Thyroid gland (tissue), 4 donors: ENCODE results near the gene NABP1. TPM values are rescaled to one million over a fixed set of nuclear protein-coding genes. Genes with fewer than 3 reads are reported as not detected.
A peak's percentile ranks its signal among the peaks of the same experiment; 100 is the strongest.

Experiments used
- DNase-seq, 2 donors: peaks; one replicate each; pipeline ENCODE4 v3.0.0-alpha.2; 2019
- H3K27ac ChIP-seq, 3 donors: fragments of 200-600 bp; sonication (generic); 1 replicate in 2 of 3; 2 replicates in 1 of 3; pipeline ENCODE4 v1.5.1; 2016 to 2019; ENCODE audit warnings: mild to moderate bottlenecking in 1 of 3, moderate library complexity in 1 of 3
- H3K27me3 ChIP-seq: fragments of 200-600 bp; sonication (generic); one replicate; pipeline ENCODE4 v1.5.1; 2019
- H3K36me3 ChIP-seq, 2 donors: fragments of 200-600 bp; sonication (generic); one replicate each; pipeline ENCODE4 v1.5.1; 2016 to 2019
- H3K4me1 ChIP-seq, 2 donors: fragments of 200-600 bp; sonication (generic); one replicate each; pipeline ENCODE4 v1.5.1; 2017 to 2019
- H3K4me3 ChIP-seq, 3 donors: fragments of 200-600 bp; sonication (generic); replicated peaks in 1 of 3; 1 replicate in 2 of 3; 2 replicates in 1 of 3; pipeline ENCODE4 v1.5.1; 2016; ENCODE audit warnings: mild to moderate bottlenecking in 1 of 3
- H3K9me3 ChIP-seq: fragments of 200-600 bp; sonication (generic); one replicate; pipeline ENCODE4 v1.5.1; 2017
- POLR2A ChIP-seq, 2 donors: fragments of 450-650 bp; IDR thresholded peaks; one replicate each; pipeline ENCODE4 v1.6.1; 2017; ENCODE audit warnings: antibody characterized with exemption in 2 of 2, mild to moderate bottlenecking in 2 of 2, moderate library complexity in 1 of 2
- WGBS, 2 donors: methylation state at CpG; one replicate each; pipeline ENCODE4 v1.1.5; 2017; 5-methylcytosine and 5-hydroxymethylcytosine counted together
- intact Hi-C: fragments of 100-400 bp; cut with DNase I; formaldehyde crosslinking; loops from one replicate; pipeline ENCODE4 v1.15.1; 2023
- total RNA-seq, 4 donors: library from RNA; depleted of rRNA; stranded (reverse); fragments of >200 nt; gene quantifications; one replicate each; pipeline ENCODE4 v1.2.3, GENCODE V29; 2016
- TF ChIP-seq, protein P1 (sequence below), 6 experiments: fragments of 200-600 bp in 3 of 6; fragments of 450-650 bp in 3 of 6; sonication (generic) in 3 of 6; IDR thresholded peaks; one replicate each; pipeline ENCODE4 v1.5.1; 2016 to 2019; ENCODE audit warnings: antibody characterized with exemption in 6 of 6, mild to moderate bottlenecking in 2 of 6, inconsistent platforms in 1 of 6, moderate library complexity in 1 of 6

NABP1 gene, protein sequence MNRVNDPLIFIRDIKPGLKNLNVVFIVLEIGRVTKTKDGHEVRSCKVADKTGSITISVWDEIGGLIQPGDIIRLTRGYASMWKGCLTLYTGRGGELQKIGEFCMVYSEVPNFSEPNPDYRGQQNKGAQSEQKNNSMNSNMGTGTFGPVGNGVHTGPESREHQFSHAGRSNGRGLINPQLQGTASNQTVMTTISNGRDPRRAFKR
- total RNA-seq: 10 to 100 TPM in 1 of 4 donors, 1 to 10 TPM in 3; 5.7 to 28.6 (median 7.9) TPM

DNA sequence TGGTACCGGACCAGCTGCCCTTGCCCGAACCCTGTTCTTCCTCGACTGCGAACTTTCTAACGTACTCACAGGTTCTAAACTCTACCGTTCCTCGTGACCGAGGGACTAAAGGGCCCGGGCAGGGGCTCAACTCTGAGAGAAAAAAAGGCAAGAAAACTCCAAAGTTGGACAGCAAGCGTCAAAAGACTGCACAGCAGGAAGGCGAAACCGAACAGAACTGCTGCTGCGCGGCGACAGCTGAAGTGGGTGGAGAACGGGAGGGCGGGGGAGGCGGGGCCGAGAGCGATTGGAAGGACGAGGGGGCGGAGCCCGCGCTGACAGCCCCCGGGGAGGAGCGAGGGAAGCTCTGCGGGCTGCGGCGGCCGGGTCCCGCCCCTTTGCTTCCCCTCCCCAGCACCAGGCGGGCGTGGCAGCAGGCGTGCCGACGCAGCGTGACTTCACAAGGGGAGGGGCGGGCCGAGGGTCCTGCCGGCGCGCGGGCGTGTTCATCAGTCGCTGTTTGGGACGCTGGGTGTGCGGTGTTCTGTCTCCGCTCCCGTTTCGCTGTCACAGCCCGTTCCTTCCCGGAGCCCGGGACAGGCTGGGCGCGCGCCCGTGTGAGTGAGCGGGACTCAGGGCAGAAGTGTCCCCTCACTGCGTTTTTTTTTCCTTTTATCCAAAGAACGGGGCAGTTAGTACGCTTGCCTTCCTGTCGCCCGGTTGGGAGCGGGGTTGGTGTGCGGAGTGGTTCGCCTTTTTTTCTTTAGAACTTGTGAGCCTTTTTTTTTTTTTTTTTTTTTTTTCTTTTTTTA, at the start of gene NABP1:
TSS of gene NABP1 (plus strand) at position 491 of the 791 bp plus-strand sequence. CDS start 479 bp downstream, outside the sequence.
- Histone ChIP-seq H3K27ac (peak within 1 kb of the TSS; percentile 84 to 95 (median 91)), H3K4me1 (peaks cover 4 to 12% of the 10 kb centered on the region in 2 donors), H3K9me3 (no peaks in the 10 kb centered on the region), H3K36me3 (peaks cover 0 to 6% of the 10 kb centered on the region in 2 donors), H3K27me3 (no peaks in the 10 kb centered on the region), H3K4me3 (peak within 1 kb of the TSS; percentile 41 to 81 (median 54))
- 0% methylated on average over 41 to 59 of the region's 66 CpGs for WGBS, 2 donors
- DNase-seq: peak; percentile 99
- intact Hi-C loops: no loop called here
- TF ChIP-seq POLR2A (IDR thresholded peaks at IDR 0.05): peak; percentile 92 to 99
- TF ChIP-seq, protein P1, sequence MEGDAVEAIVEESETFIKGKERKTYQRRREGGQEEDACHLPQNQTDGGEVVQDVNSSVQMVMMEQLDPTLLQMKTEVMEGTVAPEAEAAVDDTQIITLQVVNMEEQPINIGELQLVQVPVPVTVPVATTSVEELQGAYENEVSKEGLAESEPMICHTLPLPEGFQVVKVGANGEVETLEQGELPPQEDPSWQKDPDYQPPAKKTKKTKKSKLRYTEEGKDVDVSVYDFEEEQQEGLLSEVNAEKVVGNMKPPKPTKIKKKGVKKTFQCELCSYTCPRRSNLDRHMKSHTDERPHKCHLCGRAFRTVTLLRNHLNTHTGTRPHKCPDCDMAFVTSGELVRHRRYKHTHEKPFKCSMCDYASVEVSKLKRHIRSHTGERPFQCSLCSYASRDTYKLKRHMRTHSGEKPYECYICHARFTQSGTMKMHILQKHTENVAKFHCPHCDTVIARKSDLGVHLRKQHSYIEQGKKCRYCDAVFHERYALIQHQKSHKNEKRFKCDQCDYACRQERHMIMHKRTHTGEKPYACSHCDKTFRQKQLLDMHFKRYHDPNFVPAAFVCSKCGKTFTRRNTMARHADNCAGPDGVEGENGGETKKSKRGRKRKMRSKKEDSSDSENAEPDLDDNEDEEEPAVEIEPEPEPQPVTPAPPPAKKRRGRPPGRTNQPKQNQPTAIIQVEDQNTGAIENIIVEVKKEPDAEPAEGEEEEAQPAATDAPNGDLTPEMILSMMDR (IDR thresholded peaks at IDR 0.05): no peak

DNA sequence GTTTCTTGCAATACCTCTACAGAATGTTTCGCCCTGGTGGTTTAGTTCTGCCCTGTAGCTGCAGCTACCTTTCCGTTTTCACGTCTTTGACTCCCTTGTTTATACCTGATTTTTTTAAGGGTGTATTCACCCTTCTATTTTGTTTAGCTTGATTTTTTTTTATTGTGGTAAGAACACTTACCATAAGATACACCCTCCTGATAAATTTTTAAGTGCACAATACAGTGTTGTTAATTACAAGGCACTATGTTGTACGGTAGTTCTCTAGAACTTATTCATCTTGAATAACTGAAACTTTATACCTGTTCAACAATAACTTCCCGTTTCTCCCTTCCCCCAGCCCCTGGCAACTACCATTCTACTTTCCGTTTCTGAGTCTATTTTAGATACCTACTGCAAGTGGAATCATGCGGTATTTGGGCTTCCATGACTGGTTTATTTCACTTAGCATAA, 48.9 kb upstream of the NABP1 start:
- Histone ChIP-seq H3K9me3 (no peaks in the 10 kb centered on the region), H3K27ac (no peak overlapping the region), H3K4me3 (no peak overlapping the region), H3K36me3 (no peaks in the 10 kb centered on the region), H3K27me3 (no peaks in the 10 kb centered on the region), H3K4me1 (no peaks in the 10 kb centered on the region)
- intact Hi-C loops: no loop called here
- TF ChIP-seq, protein P1 (IDR thresholded peaks at IDR 0.05): no peak
- no peak for TF ChIP-seq POLR2A (IDR thresholded peaks at IDR 0.05)
- no peak for DNase-seq
- 76 to 79% methylated on average over 7 of the region's 7 CpGs for WGBS, 2 donors

DNA sequence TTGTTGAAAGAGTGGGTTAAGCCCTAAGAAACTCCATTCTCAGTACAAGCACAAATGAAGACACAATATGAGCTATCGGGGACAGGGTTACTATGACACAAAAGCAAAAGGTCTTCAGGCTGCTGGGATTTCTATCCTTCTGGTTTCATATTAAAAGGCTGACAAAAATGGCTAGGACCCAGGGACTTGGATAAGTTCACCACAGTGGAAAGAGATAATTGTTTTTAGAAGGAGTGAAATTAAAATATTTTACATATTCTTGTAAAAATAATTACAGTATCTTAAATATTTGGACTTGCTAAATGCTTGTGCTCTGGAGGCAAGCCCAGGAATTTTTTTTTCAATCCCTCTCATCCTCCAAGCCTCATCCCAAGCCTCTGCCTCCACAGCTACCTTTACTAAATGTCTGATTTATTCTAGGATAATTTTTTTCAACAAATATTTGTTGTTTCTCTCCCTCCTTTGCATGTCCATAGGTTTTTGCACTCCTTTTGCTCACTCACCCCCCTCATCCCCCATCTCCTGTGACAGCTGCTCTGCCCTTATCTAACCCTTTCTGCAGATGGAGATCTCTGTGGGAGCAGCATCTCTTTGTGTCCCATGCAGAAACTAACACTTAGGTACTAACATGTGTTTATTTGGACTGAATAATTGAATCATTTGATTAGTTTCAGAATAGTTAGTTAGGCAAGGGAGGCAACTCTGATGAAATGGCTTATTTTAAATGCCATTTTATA, 47.8 kb upstream of the NABP1 start:
- Histone ChIP-seq H3K36me3 (no peaks in the 10 kb centered on the region), H3K27ac (no peak overlapping the region), H3K4me3 (no peak overlapping the region), H3K27me3 (no peaks in the 10 kb centered on the region), H3K4me1 (no peaks in the 10 kb centered on the region), H3K9me3 (no peaks in the 10 kb centered on the region)
- no peak for DNase-seq
- no peak for TF ChIP-seq POLR2A (IDR thresholded peaks at IDR 0.05)
- TF ChIP-seq, protein P1 (IDR thresholded peaks at IDR 0.05): no peak
- WGBS, 2 donors: 70 to 78% methylated on average over 1 of the region's 1 CpG
- intact Hi-C loops: no loop called here

DNA sequence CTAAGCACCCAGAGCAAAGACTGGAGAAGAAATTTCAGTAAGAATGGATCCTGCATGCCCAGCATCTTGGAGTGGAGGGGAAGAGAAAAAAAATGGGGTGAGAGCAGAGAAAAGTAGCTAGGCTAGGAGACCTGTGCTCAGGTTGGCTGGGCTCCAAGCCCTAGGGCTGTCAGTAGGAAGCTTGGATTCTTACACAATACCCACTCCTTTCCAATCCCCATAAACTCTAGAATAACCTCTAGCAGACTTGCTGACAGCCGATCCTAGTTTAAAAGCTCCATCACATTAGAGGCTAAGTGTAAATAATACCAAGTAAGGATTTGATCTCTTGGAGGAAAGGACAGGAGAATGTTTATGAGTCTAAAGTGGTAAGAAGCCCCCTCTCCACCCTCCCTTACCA, 46.2 kb upstream of the NABP1 start:
- TF ChIP-seq POLR2A (IDR thresholded peaks at IDR 0.05): no peak
- TF ChIP-seq, protein P1 (IDR thresholded peaks at IDR 0.05): no peak
- DNase-seq: no peak
- H3K27me3 ChIP-seq: no peaks in the 10 kb centered on the region
- H3K4me3 ChIP-seq: no peak overlapping the region
- H3K36me3 ChIP-seq: no peaks in the 10 kb centered on the region
- H3K9me3 ChIP-seq: no peaks in the 10 kb centered on the region
- H3K27ac ChIP-seq: no peak overlapping the region
- WGBS, 2 donors: 41 to 65% methylated on average over 1 of the region's 1 CpG
- H3K4me1 ChIP-seq: no peaks in the 10 kb centered on the region
- intact Hi-C loops: no loop called here
